Adipocyte (in vitro differentiated cells): ENCODE data around the gene CFAP126.
A peak's percentile ranks its signal among the peaks of the same experiment; 100 is the strongest.
"Not testable (repeated sequence)": the region's sequence is repeated elsewhere in the genome, so short reads cannot be mapped to it uniquely, and the experiment has no call there.

Experiments used
- DNase-seq: peaks from one replicate; pipeline ENCODE4 v3.0.0-alpha.2; 2015; ENCODE audit warnings: low read depth
- H3K27me3 ChIP-seq: replicated peaks from 2 replicates; pipeline ENCODE4 v1.7.0; 2013; ENCODE audit warnings: mild to moderate bottlenecking, low read length, moderate library complexity; ENCODE audit not compliant: control insufficient read depth, insufficient read depth
- H3K36me3 ChIP-seq: 2 replicates; pipeline ENCODE4 v1.7.0; 2013; ENCODE audit warnings: low read length, mild to moderate bottlenecking, moderate library complexity; ENCODE audit not compliant: control insufficient read depth, insufficient read depth, severe bottlenecking
- H3K4me1 ChIP-seq: 2 replicates; pipeline ENCODE4 v1.7.0; 2013; ENCODE audit warnings: mild to moderate bottlenecking, low read length, moderate library complexity; ENCODE audit not compliant: control insufficient read depth, insufficient read depth
- H3K4me3 ChIP-seq: 2 replicates; pipeline ENCODE4 v1.7.0; 2013; ENCODE audit warnings: mild to moderate bottlenecking, low read length, moderate library complexity
- H3K9ac ChIP-seq: 2 replicates; pipeline ENCODE4 v1.7.0; 2013; ENCODE audit warnings: mild to moderate bottlenecking, low read length, moderate library complexity
- H3K9me3 ChIP-seq: 2 replicates; pipeline ENCODE4 v1.7.0; 2013; ENCODE audit warnings: mild to moderate bottlenecking, low read length, moderate library complexity; ENCODE audit not compliant: control insufficient read depth

CFAP126 gene

GRCh38 chr1:161335796-161336195, 31.9 kb downstream of the CFAP126 start:
- Histone ChIP-seq H3K9ac (no peak overlapping the region), H3K36me3 (peaks cover 61% of the 10 kb centered on the region), H3K4me3 (no peak overlapping the region), H3K9me3 (no peaks in the 10 kb centered on the region), H3K4me1 (no peaks in the 10 kb centered on the region), H3K27me3 (no peaks in the 10 kb centered on the region)
- peak; percentile 21 for DNase-seq

- Histone ChIP-seq H3K9me3 (no peaks in the 10 kb centered on the region), H3K27me3 (no peaks in the 10 kb centered on the region), H3K36me3 (peaks cover 74% of the 10 kb centered on the region), H3K9ac (no peak overlapping the region), H3K4me3 (no peak overlapping the region), H3K4me1 (no peaks in the 10 kb centered on the region)
- DNase-seq = no peak
These were observed 34.5 kb downstream of the CFAP126 start for GRCh38 chr1:161333166-161333565.

GRCh38 chr1:161330346-161330745, 37.3 kb downstream of the CFAP126 start:
- peaks cover 85% of the 10 kb centered on the region for H3K36me3 ChIP-seq

GRCh38 chr1:161324020-161324419, 43.7 kb downstream of the CFAP126 start:
- Histone ChIP-seq H3K9ac (no peak overlapping the region), H3K4me3 (no peak overlapping the region), H3K36me3 (peaks cover 48% of the 10 kb centered on the region), H3K27me3 (no peaks in the 10 kb centered on the region), H3K9me3 (no peaks in the 10 kb centered on the region), H3K4me1 (no peaks in the 10 kb centered on the region)
- no peak for DNase-seq

More at GRCh38 chr1:161330346-161330745, 37.3 kb downstream of the CFAP126 start:
- Histone ChIP-seq H3K9ac (no peak overlapping the region), H3K27me3 (no peaks in the 10 kb centered on the region), H3K4me3 (no peak overlapping the region), H3K9me3 (no peaks in the 10 kb centered on the region), H3K4me1 (no peaks in the 10 kb centered on the region)
- no peak for DNase-seq

GRCh38 chr1:161315841-161316674, 51.6 kb downstream of the CFAP126 start:
- H3K36me3 ChIP-seq, DNase-seq, H3K27me3 ChIP-seq, H3K4me3 ChIP-seq, H3K9me3 ChIP-seq, H3K9ac ChIP-seq: not testable (repeated sequence)
- peaks cover 13% of the 10 kb centered on the region for H3K4me1 ChIP-seq
